Thyroid gland (tissue), 4 donors: Measurements from ENCODE around the gene LARGE1.

ENCODE experiments used
- POLR2A ChIP-seq, 2 donors: fragments of 450-650 bp; IDR thresholded peaks; one replicate each; pipeline ENCODE4 v1.6.1; 2017; ENCODE audit warnings: antibody characterized with exemption in 2 of 2, mild to moderate bottlenecking in 2 of 2, moderate library complexity in 1 of 2
- TF ChIP-seq, protein P1 (sequence below), 6 experiments: fragments of 200-600 bp in 3 of 6; fragments of 450-650 bp in 3 of 6; sonication (generic) in 3 of 6; IDR thresholded peaks; one replicate each; pipeline ENCODE4 v1.5.1; 2016 to 2019; ENCODE audit warnings: antibody characterized with exemption in 6 of 6, mild to moderate bottlenecking in 2 of 6, inconsistent platforms in 1 of 6, moderate library complexity in 1 of 6

DNA sequence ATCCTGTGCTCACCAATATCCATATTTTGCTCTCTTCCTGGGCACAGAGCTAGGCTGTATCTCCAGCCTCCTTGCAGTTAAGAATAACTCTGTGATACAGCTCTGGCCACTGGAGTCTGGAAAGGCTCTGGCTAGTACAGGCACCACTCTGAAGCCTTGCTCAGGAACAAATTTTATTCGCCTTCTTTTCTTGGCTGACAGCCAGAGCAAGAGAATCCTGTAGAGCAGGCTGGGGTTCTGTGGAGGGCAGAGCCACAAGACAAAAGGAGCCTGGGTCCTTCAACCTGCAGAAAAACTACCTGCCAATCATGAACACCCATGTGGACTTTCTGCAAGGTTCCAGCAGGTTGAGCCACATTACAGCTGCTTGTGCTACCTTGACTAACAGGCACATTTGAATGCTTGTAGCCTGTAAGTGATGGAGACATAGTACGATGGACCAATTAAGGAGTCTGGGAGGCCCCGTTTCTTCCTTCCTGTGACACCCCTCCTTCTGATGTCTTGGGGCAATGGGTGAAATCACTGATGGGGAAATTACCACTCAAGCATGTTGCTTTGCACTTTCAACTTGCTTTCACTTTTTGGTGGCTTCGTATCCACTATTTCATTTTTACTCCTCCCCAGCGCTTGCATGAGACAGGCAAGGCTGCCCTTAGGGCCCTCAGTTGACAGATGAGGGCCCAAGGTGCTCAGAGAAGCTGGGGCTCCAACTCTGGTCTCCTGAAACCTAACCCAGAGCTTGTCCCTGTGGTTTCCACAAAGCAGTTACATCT lies 594.9 kb downstream of the LARGE1 start:
- no peak for TF ChIP-seq POLR2A (IDR thresholded peaks at IDR 0.05)
- TF ChIP-seq, protein P1, sequence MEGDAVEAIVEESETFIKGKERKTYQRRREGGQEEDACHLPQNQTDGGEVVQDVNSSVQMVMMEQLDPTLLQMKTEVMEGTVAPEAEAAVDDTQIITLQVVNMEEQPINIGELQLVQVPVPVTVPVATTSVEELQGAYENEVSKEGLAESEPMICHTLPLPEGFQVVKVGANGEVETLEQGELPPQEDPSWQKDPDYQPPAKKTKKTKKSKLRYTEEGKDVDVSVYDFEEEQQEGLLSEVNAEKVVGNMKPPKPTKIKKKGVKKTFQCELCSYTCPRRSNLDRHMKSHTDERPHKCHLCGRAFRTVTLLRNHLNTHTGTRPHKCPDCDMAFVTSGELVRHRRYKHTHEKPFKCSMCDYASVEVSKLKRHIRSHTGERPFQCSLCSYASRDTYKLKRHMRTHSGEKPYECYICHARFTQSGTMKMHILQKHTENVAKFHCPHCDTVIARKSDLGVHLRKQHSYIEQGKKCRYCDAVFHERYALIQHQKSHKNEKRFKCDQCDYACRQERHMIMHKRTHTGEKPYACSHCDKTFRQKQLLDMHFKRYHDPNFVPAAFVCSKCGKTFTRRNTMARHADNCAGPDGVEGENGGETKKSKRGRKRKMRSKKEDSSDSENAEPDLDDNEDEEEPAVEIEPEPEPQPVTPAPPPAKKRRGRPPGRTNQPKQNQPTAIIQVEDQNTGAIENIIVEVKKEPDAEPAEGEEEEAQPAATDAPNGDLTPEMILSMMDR (IDR thresholded peaks at IDR 0.05), result no peak
